GM18907 (cell line): ENCODE data around the gene CCDC187.

ENCODE experiments used
- ATAC-seq: cut with Tn5 transposase; IDR thresholded peaks from one replicate; pipeline ENCODE4 v1.9.1; 2021; ENCODE audit warnings: mild to moderate bottlenecking, moderate library complexity; ENCODE audit not compliant: unreplicated experiment

CCDC187 gene

DNA sequence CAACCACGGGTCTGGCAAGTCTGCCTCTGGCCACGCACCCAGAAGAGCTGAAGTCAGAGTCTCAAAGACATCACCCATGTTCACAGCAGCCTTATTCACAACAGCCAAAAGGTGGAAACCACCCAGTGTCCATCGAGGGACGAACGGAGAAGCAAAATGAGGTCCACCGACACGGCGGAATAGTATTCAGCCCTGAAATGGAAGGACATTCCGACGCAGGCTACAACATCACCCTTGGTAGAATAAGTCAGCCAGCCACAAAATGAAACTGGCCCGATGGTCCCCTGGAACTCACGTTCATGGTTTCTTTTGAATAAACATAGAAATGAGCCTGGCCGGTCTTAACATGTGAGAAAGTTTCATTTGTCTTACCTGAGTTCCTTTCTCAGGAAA lies 16.9 kb downstream of the CCDC187 start:
- no peak for ATAC-seq

GRCh38 chr9:136286359-136286986 lies 17.4 kb downstream of the CCDC187 start:
- no peak for ATAC-seq

- ATAC-seq: no peak
These were observed 18.2 kb downstream of the CCDC187 start for GRCh38 chr9:136285501-136286358.

DNA sequence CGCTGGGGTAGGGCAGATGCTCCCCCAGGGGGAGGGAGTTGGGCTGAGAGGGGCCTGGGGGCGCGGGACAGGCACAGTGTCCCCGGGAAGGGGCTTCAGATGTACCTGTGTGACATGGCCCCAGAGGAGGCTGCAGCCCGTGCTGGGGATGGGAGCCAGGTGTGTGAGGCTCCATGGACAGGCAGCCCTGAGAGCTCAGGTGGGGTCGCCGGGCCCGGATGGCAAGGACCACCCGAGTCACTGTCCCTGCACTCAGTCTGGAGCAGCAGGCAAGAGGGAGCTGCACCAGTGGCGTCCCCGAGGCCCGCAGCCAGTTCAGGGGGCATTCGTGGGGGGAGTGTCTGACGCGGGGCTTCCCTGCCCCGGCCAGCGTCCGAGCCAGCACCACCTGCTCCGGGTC lies 18.9 kb downstream of the CCDC187 start:
- ATAC-seq: no peak

- no peak for ATAC-seq
These were observed 19.6 kb downstream of the CCDC187 start for GRCh38 chr9:136284311-136284710.

GRCh38 chr9:136283291-136284235 lies 20.3 kb downstream of the CCDC187 start:
- peak; percentile 61 for ATAC-seq

DNA sequence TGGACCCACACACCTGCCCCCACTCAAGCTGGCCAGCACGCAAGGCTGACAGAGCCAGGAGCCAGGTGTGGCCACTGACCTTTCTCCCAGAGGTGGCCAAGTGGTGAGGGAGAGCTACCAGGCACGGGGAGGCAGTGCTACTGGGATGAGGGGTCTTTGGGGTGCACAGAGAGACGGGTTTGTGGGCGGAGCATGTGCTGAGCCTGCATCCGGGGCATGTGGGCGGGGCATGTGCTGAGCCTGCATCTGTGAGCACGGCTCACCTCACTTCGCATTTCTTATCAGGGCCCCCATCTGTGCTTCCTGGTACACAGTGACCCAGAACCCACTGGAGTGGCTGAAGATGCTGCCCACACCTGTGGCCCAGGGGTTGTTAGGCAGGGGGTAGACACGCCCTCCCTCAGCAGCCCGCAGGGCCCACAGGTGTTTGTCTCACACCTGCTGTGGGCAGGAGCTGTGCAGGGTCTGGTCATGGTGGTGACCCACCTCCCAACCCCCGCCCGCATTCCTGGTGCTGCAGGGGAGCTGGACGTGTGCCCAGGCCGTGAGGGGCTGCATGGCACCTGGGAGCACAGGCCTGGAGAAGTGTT lies 21.5 kb downstream of the CCDC187 start:
- no peak for ATAC-seq

- no peak for ATAC-seq
These were observed 22.2 kb downstream of the CCDC187 start for GRCh38 chr9:136281421-136282271.

DNA sequence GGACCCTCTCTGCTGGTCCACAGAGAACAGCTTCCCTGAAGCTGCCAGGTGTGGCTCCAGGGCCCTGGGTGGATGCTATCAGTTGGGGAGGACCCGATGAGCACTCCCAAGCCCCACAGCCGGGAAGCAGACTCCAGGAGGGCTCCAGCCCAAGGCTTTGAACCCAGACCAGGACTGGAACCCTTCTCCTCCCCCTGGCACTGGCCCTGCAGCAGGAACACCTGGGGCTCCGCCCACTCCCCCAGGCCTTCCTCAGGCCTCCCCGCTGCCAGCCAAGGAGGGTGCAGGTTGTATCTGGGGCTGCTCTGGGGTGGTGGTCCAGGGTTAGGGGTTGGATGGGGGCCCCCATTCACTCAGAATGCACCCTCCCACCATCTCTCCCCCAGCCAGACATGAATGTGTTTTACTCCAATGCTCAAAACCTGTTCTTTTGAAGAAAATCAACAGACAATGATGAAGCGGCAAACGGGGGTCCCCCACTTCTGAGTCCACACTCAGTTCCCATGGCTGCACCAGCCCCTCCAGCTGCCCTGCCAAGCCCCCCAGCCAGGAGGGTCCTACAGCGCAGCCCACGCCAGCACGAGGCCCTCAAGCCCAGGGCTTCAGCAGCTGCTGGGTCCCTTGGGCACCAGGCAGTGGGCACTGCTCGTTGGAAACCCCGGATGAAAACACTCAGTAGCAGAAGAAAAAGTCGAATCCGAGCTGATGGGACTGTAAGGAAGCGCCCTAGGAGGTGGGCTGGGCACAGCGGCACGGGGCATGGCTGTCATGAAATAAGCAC lies 23.2 kb downstream of the CCDC187 start:
- ATAC-seq: no peak

GRCh38 chr9:136279471-136279870 lies 24.4 kb downstream of the CCDC187 start:
- no peak for ATAC-seq

DNA sequence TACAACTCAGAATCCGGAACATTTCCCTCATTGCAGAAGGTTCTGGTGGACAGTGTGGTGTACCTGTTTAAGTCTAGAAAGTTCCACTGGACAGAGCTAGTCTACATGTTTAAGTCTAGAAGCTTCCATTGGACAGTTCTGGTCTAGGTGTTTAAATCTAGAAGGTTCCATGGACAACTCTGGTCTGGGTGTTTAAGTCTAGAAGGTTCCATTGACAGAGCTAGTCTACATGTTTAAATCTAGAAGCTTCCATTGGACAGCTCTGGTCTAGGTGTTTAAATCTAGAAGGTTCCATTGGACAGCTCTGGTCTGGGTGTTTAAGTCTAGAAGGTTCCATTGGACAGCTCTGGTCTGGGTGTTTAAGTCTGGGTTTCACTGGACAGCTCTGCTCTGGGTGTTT lies 25.0 kb downstream of the CCDC187 start:
- ATAC-seq: no peak

GRCh38 chr9:136278221-136278620 lies 25.7 kb downstream of the CCDC187 start:
- no peak for ATAC-seq

DNA sequence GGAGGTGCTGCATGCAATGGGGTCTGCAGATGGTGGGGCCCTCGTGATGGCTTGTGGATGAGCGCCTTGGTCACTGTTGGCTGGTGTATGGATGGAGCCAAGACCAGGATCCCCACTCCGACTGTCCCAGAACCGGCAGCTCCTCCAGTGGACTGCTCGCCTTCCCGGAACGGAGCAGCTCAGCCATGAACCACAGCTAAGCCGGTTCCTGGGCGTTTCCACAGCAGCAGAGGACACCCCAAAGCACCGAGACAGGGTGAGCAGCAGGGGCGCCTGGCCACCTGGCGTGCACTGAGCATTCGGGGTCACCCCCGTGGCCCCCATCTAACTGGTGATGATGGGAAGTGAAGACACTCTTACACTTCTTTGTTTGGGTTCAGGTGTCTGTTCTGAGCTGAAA lies 26.1 kb downstream of the CCDC187 start:
- ATAC-seq: no peak

- no peak for ATAC-seq
These were observed 27.2 kb downstream of the CCDC187 start for GRCh38 chr9:136276716-136277115.

DNA sequence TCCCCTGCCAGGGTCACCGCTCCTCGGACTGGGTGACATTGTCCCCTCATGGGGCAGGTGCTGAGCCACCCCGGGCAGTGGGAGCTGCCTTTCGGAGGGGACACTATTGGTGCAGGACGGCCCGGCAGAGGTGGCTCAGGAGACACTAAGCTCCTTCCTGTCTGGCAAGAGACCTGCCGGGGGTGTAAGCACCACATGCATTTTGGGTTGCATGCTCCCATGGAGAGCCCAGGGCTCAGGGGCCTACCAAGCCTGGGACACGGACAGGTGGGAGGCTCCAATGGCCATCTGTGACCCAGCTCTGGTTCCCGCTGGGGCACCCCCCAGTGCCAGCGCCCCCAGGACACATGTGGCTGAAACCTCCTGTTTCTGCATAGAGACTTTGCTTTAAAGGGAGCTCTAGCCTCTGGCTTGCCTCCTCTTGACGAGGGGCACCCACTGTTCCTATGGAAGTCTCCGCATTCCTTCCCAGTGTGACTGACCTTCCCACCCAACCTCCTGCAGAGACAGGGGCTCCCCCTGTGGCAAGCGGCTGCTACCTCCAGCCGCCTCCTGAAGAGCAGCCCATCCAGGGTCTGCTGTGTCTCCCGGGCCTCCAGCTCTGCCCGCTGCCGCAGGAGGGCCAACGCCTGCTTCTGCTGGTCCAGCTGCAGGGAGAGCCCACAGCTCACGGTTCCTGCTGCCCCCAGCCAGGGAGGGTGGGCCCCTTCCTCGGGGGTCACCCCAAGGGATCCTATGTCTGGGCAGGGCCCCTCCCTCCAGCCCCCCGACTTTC lies 28.1 kb downstream of the CCDC187 start:
- ATAC-seq: no peak

- ATAC-seq: no peak
These were observed 28.9 kb downstream of the CCDC187 start for GRCh38 chr9:136274786-136275654.

GRCh38 chr9:136273921-136274785 lies 29.7 kb downstream of the CCDC187 start:
- ATAC-seq: no peak
